Hematopoietic multipotent progenitor cell treated with erythropoietin and hydrocortisone succinate and interleukin-3 and kit ligand, for 8 days (in vitro differentiated cells): Measurements from ENCODE around the gene SMIM24.

Source experiments
- DNase-seq: peaks from one replicate; pipeline ENCODE4 v3.0.0-alpha.2; 2015

SMIM24 gene

GRCh38 chr19:3426433-3426832 is 53.9 kb downstream of the SMIM24 start:
- DNase-seq = no peak
